Measurements from ENCODE around the gene CRNKL1. TPM values are rescaled to one million over a fixed set of nuclear protein-coding genes. Genes with fewer than 3 reads are reported as not detected.

Gene CRNKL1
- total RNA-seq, 2 donors from 2014 or later: 22.2 to 23.4 TPM

DNA sequence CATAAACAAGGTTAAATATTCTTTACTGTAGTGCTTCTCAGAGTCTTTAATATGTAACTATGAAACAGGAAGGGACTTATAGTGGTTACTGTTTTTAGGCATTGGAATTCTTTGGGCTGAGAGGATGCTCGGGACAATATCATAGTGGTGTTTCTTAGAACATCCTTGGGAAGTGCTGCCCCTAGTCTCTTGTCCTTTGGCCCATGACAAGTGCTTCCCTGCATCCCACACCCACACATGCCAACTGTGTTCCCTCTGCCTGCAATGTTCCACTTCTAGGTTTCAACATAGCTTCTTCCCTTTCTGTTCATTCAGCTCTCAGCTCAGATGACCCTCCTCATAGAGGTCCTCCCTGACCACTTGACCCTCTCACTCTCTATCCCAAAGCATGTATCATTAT lies 37.7 kb upstream of the CRNKL1 start:
- TF ChIP-seq, protein P1, sequence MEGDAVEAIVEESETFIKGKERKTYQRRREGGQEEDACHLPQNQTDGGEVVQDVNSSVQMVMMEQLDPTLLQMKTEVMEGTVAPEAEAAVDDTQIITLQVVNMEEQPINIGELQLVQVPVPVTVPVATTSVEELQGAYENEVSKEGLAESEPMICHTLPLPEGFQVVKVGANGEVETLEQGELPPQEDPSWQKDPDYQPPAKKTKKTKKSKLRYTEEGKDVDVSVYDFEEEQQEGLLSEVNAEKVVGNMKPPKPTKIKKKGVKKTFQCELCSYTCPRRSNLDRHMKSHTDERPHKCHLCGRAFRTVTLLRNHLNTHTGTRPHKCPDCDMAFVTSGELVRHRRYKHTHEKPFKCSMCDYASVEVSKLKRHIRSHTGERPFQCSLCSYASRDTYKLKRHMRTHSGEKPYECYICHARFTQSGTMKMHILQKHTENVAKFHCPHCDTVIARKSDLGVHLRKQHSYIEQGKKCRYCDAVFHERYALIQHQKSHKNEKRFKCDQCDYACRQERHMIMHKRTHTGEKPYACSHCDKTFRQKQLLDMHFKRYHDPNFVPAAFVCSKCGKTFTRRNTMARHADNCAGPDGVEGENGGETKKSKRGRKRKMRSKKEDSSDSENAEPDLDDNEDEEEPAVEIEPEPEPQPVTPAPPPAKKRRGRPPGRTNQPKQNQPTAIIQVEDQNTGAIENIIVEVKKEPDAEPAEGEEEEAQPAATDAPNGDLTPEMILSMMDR (conservative IDR thresholded peaks at IDR 0.05): no peak
- no peak for DNase-seq
- H3K9me3 Mint-ChIP-seq: no peaks in the 10 kb centered on the region
- Histone ChIP-seq H3K27me3 (ENCODE audit: control insufficient read depth, insufficient read depth, low read length, poor library complexity, severe bottlenecking) (no peaks in the 10 kb centered on the region), H3K36me3 (ENCODE audit: control insufficient read depth, insufficient read depth, low read length) (no peaks in the 10 kb centered on the region), H3K4me3 (ENCODE audit: low read length) (no peak overlapping the region), H3K27ac (ENCODE audit: low read depth, low read length) (no peak overlapping the region), H3K9ac (ENCODE audit: extremely low read depth, low read length, poor library complexity, severe bottlenecking) (no peak overlapping the region), H3K9me3 (ENCODE audit: control insufficient read depth, low read length) (no peaks in the 10 kb centered on the region), H3K4me1 (ENCODE audit: control insufficient read depth, insufficient read depth, low read length) (no peaks in the 10 kb centered on the region)
- H3K27me3 Mint-ChIP-seq (ENCODE audit: insufficient read depth): peaks cover 12% of the 10 kb centered on the region
- no peak overlapping the region for H3K27ac Mint-ChIP-seq
- peaks cover 4% of the 10 kb centered on the region for H3K4me1 Mint-ChIP-seq
- no peaks in the 10 kb centered on the region for H3K36me3 Mint-ChIP-seq (ENCODE audit: low read depth)
- WGBS, 2 experiments (ENCODE audit: insufficient coverage in 1 of 2, insufficient read length in 1 of 2): 90% methylated on average over 1 of the region's 1 CpG; no CpG with 5 or more reads in 1 of the 2 experiments
- H3K4me3 Mint-ChIP-seq: no peak overlapping the region

DNA sequence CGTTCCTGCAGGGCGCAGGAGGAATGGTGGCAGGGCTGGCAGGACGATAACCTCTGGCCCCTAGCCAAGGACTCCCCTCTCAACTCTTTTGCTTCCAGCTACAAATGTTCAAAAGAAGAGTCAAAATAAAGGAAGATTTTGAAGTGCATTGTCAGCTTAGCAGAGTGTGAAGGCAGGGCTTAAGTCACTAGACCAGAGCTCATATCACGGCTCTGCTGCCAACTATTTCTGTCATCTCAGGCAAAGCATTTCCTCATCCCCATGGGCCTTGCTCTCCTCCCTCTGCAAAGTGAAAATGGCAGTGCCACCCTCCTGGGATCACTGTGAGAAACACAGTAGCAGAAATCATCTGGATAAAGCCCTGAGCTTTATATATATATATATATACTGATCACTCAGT lies 36.8 kb upstream of the CRNKL1 start:
- H3K27ac Mint-ChIP-seq: no peak overlapping the region
- peaks cover under 1% of the 10 kb centered on the region for H3K4me1 Mint-ChIP-seq
- Histone ChIP-seq H3K9ac (ENCODE audit: extremely low read depth, low read length, poor library complexity, severe bottlenecking) (no peak overlapping the region), H3K4me1 (ENCODE audit: control insufficient read depth, insufficient read depth, low read length) (no peaks in the 10 kb centered on the region), H3K27ac (ENCODE audit: low read depth, low read length) (no peak overlapping the region), H3K4me3 (ENCODE audit: low read length) (no peak overlapping the region), H3K9me3 (ENCODE audit: control insufficient read depth, low read length) (no peaks in the 10 kb centered on the region), H3K27me3 (ENCODE audit: control insufficient read depth, insufficient read depth, low read length, poor library complexity, severe bottlenecking) (no peaks in the 10 kb centered on the region), H3K36me3 (ENCODE audit: control insufficient read depth, insufficient read depth, low read length) (no peaks in the 10 kb centered on the region)
- TF ChIP-seq, protein P1 (conservative IDR thresholded peaks at IDR 0.05): no peak
- no peaks in the 10 kb centered on the region for H3K36me3 Mint-ChIP-seq (ENCODE audit: low read depth)
- WGBS, 2 experiments (ENCODE audit: insufficient coverage in 1 of 2, insufficient read length in 1 of 2): 95 to 100% methylated on average over 2 to 4 of the region's 4 CpGs
- no peak overlapping the region for H3K4me3 Mint-ChIP-seq
- peaks cover 13% of the 10 kb centered on the region for H3K27me3 Mint-ChIP-seq (ENCODE audit: insufficient read depth)
- no peaks in the 10 kb centered on the region for H3K9me3 Mint-ChIP-seq
- DNase-seq: no peak

DNA sequence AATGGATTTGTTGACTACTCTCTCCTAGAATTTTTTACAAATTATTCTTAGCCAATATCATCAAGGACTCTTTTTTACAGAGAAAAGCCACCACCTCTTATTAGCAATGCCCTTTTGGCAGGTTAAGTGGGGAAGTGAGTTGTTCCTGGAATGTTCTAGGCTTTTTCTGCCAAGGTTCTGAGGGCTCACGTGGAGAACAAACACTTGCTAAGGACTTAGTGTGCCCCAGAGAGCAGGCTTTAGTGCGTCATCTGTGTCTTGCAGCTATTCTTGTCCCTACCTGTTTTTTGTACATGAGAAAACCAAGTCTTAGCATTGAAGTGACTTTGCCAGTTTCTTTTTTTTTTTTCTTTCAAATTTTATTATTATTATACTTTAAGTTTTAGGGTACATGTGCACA lies 33.5 kb upstream of the CRNKL1 start:
- 88 to 89% methylated on average over 1 to 2 of the region's 2 CpGs for WGBS, 2 experiments (ENCODE audit: insufficient coverage in 1 of 2, insufficient read length in 1 of 2)
- Histone ChIP-seq H3K9me3 (ENCODE audit: control insufficient read depth, low read length) (no peaks in the 10 kb centered on the region), H3K4me1 (ENCODE audit: control insufficient read depth, insufficient read depth, low read length) (no peaks in the 10 kb centered on the region), H3K4me3 (ENCODE audit: low read length) (no peak overlapping the region), H3K27me3 (ENCODE audit: control insufficient read depth, insufficient read depth, low read length, poor library complexity, severe bottlenecking) (peaks cover 11% of the 10 kb centered on the region), H3K36me3 (ENCODE audit: control insufficient read depth, insufficient read depth, low read length) (no peaks in the 10 kb centered on the region), H3K27ac (ENCODE audit: low read depth, low read length) (no peak overlapping the region), H3K9ac (ENCODE audit: extremely low read depth, low read length, poor library complexity, severe bottlenecking) (no peak overlapping the region)
- Mint-ChIP-seq H3K4me1 (peaks cover 1% of the 10 kb centered on the region), H3K9me3 (no peaks in the 10 kb centered on the region), H3K27me3 (ENCODE audit: insufficient read depth) (peaks cover 25% of the 10 kb centered on the region), H3K27ac (no peak overlapping the region), H3K4me3 (no peak overlapping the region), H3K36me3 (ENCODE audit: low read depth) (no peaks in the 10 kb centered on the region)
- no peak for DNase-seq
- TF ChIP-seq, protein P1 (conservative IDR thresholded peaks at IDR 0.05): no peak

Measured in endodermal cell (in vitro differentiated cells).